Activated CD4-positive, alpha-beta T cell treated with anti-CD3 and anti-CD28 coated beads, Interleukin-2, amount 10 ng/mL, durations not matched to agents 24 days and 14 days (primary cell): ENCODE results near the gene IQCN. TPM values are rescaled to one million over a fixed set of nuclear protein-coding genes. Genes with fewer than 3 reads are reported as not detected.
"Not testable (repeated sequence)": the region's sequence is repeated elsewhere in the genome, so short reads cannot be mapped to it uniquely, and the experiment has no call there.

Experiments used
- DNase-seq: peaks from one replicate; pipeline ENCODE4 v3.0.0; 2022
- H3K27ac Mint-ChIP-seq: one replicate; pipeline ENCODE4 v1.8.0; 2022; ENCODE audit warnings: mild to moderate bottlenecking, mixed read lengths
- H3K27me3 Mint-ChIP-seq: one replicate; pipeline ENCODE4 v1.8.0; 2022; ENCODE audit warnings: mixed read lengths
- H3K36me3 Mint-ChIP-seq: one replicate; pipeline ENCODE4 v1.8.0; 2022; ENCODE audit warnings: low read depth, mild to moderate bottlenecking, mixed read lengths
- H3K4me1 Mint-ChIP-seq: one replicate; pipeline ENCODE4 v1.8.0; 2021; ENCODE audit warnings: mixed read lengths
- H3K4me3 Mint-ChIP-seq: one replicate; pipeline ENCODE4 v1.8.0; 2022; ENCODE audit warnings: mild to moderate bottlenecking, moderate library complexity, mixed read lengths
- H3K9me3 Mint-ChIP-seq: one replicate; pipeline ENCODE4 v1.8.0; 2021; ENCODE audit warnings: mixed read lengths
- intact Hi-C: fragments of 100-400 bp; cut with micrococcal nuclease; formaldehyde crosslinking; loops from one replicate; pipeline ENCODE4 v1.15.1; 2023
- total RNA-seq: library from RNA; stranded (reverse); gene quantifications from 2 replicates; pipeline ENCODE4 v1.2.3, GENCODE V29; 2022

Gene IQCN
- total RNA-seq, 1 donor from 2014 or later, result 2.3 TPM

- H3K36me3 Mint-ChIP-seq, result peaks cover 2% of the 10 kb centered on the region
- no peak for DNase-seq
- peaks cover 30% of the 10 kb centered on the region for H3K27me3 Mint-ChIP-seq
- no peak overlapping the region for H3K4me3 Mint-ChIP-seq
- H3K4me1 Mint-ChIP-seq, result peaks cover 11% of the 10 kb centered on the region
- intact Hi-C loops, result no loop called here
- no peak overlapping the region for H3K27ac Mint-ChIP-seq
- H3K9me3 Mint-ChIP-seq, result no peaks in the 10 kb centered on the region
Measured at GRCh38 chr19:18220632-18221275, 53.5 kb downstream of the IQCN start.

- Mint-ChIP-seq H3K4me3 (no peak overlapping the region), H3K36me3 (peaks cover 2% of the 10 kb centered on the region), H3K27ac (no peak overlapping the region), H3K27me3 (peaks cover 25% of the 10 kb centered on the region), H3K9me3 (no peaks in the 10 kb centered on the region), H3K4me1 (peaks cover 12% of the 10 kb centered on the region)
- DNase-seq, result no peak
- intact Hi-C loops, result no loop called here
Measured at GRCh38 chr19:18219911-18220631, 54.2 kb downstream of the IQCN start.

GRCh38 chr19:18218600-18218999 is 55.7 kb downstream of the IQCN start:
- no peak for DNase-seq
- Mint-ChIP-seq H3K27ac (no peak overlapping the region), H3K9me3 (no peaks in the 10 kb centered on the region), H3K4me3 (no peak overlapping the region), H3K36me3 (no peaks in the 10 kb centered on the region), H3K27me3 (peaks cover 19% of the 10 kb centered on the region), H3K4me1 (peaks cover 7% of the 10 kb centered on the region)
- intact Hi-C loops, result no loop called here

- Mint-ChIP-seq H3K9me3 (no peaks in the 10 kb centered on the region), H3K4me1 (peaks cover 7% of the 10 kb centered on the region), H3K27me3 (peaks cover 18% of the 10 kb centered on the region), H3K27ac (no peak overlapping the region), H3K4me3 (no peak overlapping the region), H3K36me3 (no peaks in the 10 kb centered on the region)
- DNase-seq, result no peak
- intact Hi-C loops, result no loop called here
Measured at GRCh38 chr19:18218159-18218558, 56.1 kb downstream of the IQCN start.

GRCh38 chr19:18216789-18217188 is 57.5 kb downstream of the IQCN start:
- peaks cover 7% of the 10 kb centered on the region for H3K4me1 Mint-ChIP-seq
- no peaks in the 10 kb centered on the region for H3K9me3 Mint-ChIP-seq
- intact Hi-C loops, result no loop called here
- no peak for DNase-seq
- H3K27me3 Mint-ChIP-seq, result peaks cover 15% of the 10 kb centered on the region
- no peak overlapping the region for H3K4me3 Mint-ChIP-seq
- no peaks in the 10 kb centered on the region for H3K36me3 Mint-ChIP-seq
- H3K27ac Mint-ChIP-seq, result no peak overlapping the region

GRCh38 chr19:18214779-18215433 is 59.3 kb downstream of the IQCN start:
- no peaks in the 10 kb centered on the region for H3K9me3 Mint-ChIP-seq
- no peaks in the 10 kb centered on the region for H3K36me3 Mint-ChIP-seq
- H3K4me1 Mint-ChIP-seq, result peaks cover 5% of the 10 kb centered on the region
- intact Hi-C loops, result no loop called here
- H3K27ac Mint-ChIP-seq, result no peak overlapping the region
- no peak overlapping the region for H3K4me3 Mint-ChIP-seq
- no peak for DNase-seq
- peaks cover 8% of the 10 kb centered on the region for H3K27me3 Mint-ChIP-seq

GRCh38 chr19:18211683-18212082 is 62.6 kb downstream of the IQCN start:
- peaks cover 5% of the 10 kb centered on the region for H3K4me1 Mint-ChIP-seq

GRCh38 chr19:18209912-18210311 is 64.3 kb downstream of the IQCN start:
- H3K27me3 Mint-ChIP-seq, H3K9me3 Mint-ChIP-seq, H3K27ac Mint-ChIP-seq, H3K36me3 Mint-ChIP-seq, H3K4me1 Mint-ChIP-seq, H3K4me3 Mint-ChIP-seq, intact Hi-C loops, DNase-seq: not testable (repeated sequence)

More at GRCh38 chr19:18211683-18212082, 62.6 kb downstream of the IQCN start:
- Mint-ChIP-seq H3K9me3 (no peaks in the 10 kb centered on the region), H3K27ac (no peak overlapping the region), H3K36me3 (no peaks in the 10 kb centered on the region), H3K4me3 (no peak overlapping the region), H3K27me3 (peaks cover 10% of the 10 kb centered on the region)
- no peak for DNase-seq
- intact Hi-C loops, result no loop called here

- H3K27ac Mint-ChIP-seq, result no peak overlapping the region
- H3K4me3 Mint-ChIP-seq, result no peak overlapping the region
- intact Hi-C loops, result loop anchor here (1.0 kb wide), 1 partner anchor 43 kb away; no protein-coding TSS in a partner anchor
- no peaks in the 10 kb centered on the region for H3K9me3 Mint-ChIP-seq
- peaks cover 5% of the 10 kb centered on the region for H3K27me3 Mint-ChIP-seq
- no peaks in the 10 kb centered on the region for H3K36me3 Mint-ChIP-seq
- peak; percentile 88 for DNase-seq
- H3K4me1 Mint-ChIP-seq, result peaks cover 6% of the 10 kb centered on the region
Measured at GRCh38 chr19:18208098-18208951, 65.9 kb downstream of the IQCN start.

Other genes starting within 250 kb of the IQCN start
- 37.0 and 38.8 TPM in 2 replicates for gene IL12RB1, start 187.5 kb downstream of the IQCN start, total RNA-seq
- 16.2 and 17.2 TPM in 2 replicates for gene MAST3, start 176.7 kb downstream of the IQCN start, total RNA-seq
- 19.6 and 20.7 TPM in 2 replicates for gene PIK3R2, start 121.3 kb downstream of the IQCN start, total RNA-seq
- gene IFI30, start 100.6 kb downstream of the IQCN start, total RNA-seq, result 49.4 and 52.7 TPM in 2 replicates
- 18.4 and 20.9 TPM in 2 replicates for gene MPV17L2, start 81.2 kb downstream of the IQCN start, total RNA-seq
- gene RAB3A, start 70.4 kb downstream of the IQCN start, total RNA-seq, result 9.6 and 10.3 TPM in 2 replicates
- 0.14 and 0.37 TPM in 2 replicates for gene PDE4C, start 48.0 kb downstream of the IQCN start, total RNA-seq
- gene JUND, start 7.2 kb upstream of the IQCN start, total RNA-seq, result 382 and 413 TPM in 2 replicates
- gene LSM4, start 48.6 kb upstream of the IQCN start, total RNA-seq, result 217 and 225 TPM in 2 replicates
- 14.6 and 18.5 TPM in 2 replicates for gene PGPEP1, start 66.1 kb upstream of the IQCN start, total RNA-seq
- 0.26 TPM in 1 of 2 replicates, not detected in the other for gene GDF15, start 111.7 kb upstream of the IQCN start, total RNA-seq
- gene LRRC25, start 123.2 kb upstream of the IQCN start, total RNA-seq, result not detected in 2 replicates
- gene SSBP4, start 144.9 kb upstream of the IQCN start, total RNA-seq, result 154 TPM in 2 replicates
- gene ISYNA1, start 163.7 kb upstream of the IQCN start, total RNA-seq, result 9.9 and 10.9 TPM in 2 replicates
- gene ELL, start 247.6 kb upstream of the IQCN start, total RNA-seq, result 25.5 and 27.8 TPM in 2 replicates